Nephron progenitor cell (in vitro differentiated cells): Measurements from ENCODE around the gene RASAL2.
"Not testable (repeated sequence)": the region's sequence is repeated elsewhere in the genome, so short reads cannot be mapped to it uniquely, and the experiment has no call there.

Experiments
- DNase-seq: peaks from one replicate; pipeline ENCODE4 v3.0.0; 2021
- H3K27ac Mint-ChIP-seq: 2 replicates; pipeline ENCODE4 v1.8.0; 2021; ENCODE audit warnings: mild to moderate bottlenecking, moderate library complexity, mixed read lengths
- H3K27me3 Mint-ChIP-seq: 2 replicates; pipeline ENCODE4 v1.8.0; 2021; ENCODE audit warnings: mild to moderate bottlenecking, low read depth, mixed read lengths; ENCODE audit not compliant: poor library complexity
- H3K36me3 Mint-ChIP-seq: 2 replicates; pipeline ENCODE4 v1.8.0; 2021; ENCODE audit warnings: low read depth, mixed read lengths
- H3K4me1 Mint-ChIP-seq: 2 replicates; pipeline ENCODE4 v1.8.0; 2021; ENCODE audit warnings: mixed read lengths
- H3K4me3 Mint-ChIP-seq: 2 replicates; pipeline ENCODE4 v1.8.0; 2021; ENCODE audit warnings: mild to moderate bottlenecking, moderate library complexity, mixed read lengths
- H3K9me3 Mint-ChIP-seq: 2 replicates; pipeline ENCODE4 v1.8.0; 2021; ENCODE audit warnings: mild to moderate bottlenecking, moderate library complexity, mixed read lengths
- TF ChIP-seq, protein P1 (sequence below): fragments of 200-600 bp; sonication (generic); IDR thresholded peaks from 2 replicates; pipeline ENCODE4 v1.5.0; 2021; ENCODE audit warnings: antibody characterized with exemption

The RASAL2 gene

DNA sequence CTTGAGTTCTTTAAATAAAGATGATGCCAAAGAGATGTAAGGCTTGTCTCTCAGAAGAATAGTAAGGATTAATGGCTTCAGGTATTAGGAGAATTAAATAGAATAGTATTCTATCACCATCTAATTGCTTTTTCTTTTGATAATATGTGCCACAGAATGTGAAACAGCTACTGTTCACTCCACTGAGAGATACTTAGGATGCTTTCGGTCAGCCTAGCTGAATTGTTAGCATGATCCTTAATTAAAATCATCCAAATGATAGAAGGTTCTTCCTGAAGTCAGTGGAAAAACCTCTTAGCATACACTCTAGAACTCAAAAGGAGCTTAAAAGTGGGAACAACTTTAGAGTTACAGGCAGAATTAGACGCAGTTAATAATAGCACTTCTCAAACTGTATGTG, 97.0 kb downstream of the RASAL2 start:
- H3K27ac Mint-ChIP-seq: no peak overlapping the region
- peaks cover 5% of the 10 kb centered on the region for H3K27me3 Mint-ChIP-seq
- DNase-seq: no peak
- TF ChIP-seq, protein P1, sequence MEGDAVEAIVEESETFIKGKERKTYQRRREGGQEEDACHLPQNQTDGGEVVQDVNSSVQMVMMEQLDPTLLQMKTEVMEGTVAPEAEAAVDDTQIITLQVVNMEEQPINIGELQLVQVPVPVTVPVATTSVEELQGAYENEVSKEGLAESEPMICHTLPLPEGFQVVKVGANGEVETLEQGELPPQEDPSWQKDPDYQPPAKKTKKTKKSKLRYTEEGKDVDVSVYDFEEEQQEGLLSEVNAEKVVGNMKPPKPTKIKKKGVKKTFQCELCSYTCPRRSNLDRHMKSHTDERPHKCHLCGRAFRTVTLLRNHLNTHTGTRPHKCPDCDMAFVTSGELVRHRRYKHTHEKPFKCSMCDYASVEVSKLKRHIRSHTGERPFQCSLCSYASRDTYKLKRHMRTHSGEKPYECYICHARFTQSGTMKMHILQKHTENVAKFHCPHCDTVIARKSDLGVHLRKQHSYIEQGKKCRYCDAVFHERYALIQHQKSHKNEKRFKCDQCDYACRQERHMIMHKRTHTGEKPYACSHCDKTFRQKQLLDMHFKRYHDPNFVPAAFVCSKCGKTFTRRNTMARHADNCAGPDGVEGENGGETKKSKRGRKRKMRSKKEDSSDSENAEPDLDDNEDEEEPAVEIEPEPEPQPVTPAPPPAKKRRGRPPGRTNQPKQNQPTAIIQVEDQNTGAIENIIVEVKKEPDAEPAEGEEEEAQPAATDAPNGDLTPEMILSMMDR: no peak
- no peaks in the 10 kb centered on the region for H3K4me1 Mint-ChIP-seq
- H3K9me3 Mint-ChIP-seq: peaks cover 10% of the 10 kb centered on the region
- H3K36me3 Mint-ChIP-seq: no peaks in the 10 kb centered on the region
- H3K4me3 Mint-ChIP-seq: no peak overlapping the region

DNA sequence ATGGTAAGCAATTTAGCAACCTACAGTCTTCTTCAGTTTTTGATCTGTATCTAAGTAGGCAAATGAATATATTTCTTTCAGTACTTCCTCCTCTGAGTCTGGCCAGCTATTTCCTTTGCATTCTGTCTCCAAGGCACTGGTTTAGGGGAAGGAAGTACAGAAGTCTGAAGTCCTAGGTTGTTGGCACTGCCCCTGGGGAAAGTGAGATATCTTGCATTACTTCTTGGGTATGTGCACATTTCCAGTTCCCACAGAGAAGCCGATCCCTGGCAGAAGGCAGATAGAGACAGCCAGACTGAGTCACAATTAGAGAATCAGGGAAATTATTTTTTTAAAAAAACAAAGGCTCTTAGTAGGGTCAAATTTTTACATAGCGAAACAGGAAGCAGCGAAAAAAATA, 98.8 kb downstream of the RASAL2 start:
- Mint-ChIP-seq H3K4me3 (no peak overlapping the region), H3K27me3 (no peaks in the 10 kb centered on the region), H3K36me3 (no peaks in the 10 kb centered on the region), H3K27ac (no peak overlapping the region), H3K4me1 (no peaks in the 10 kb centered on the region), H3K9me3 (peaks cover 6% of the 10 kb centered on the region)
- TF ChIP-seq, protein P1: no peak
- no peak for DNase-seq

DNA sequence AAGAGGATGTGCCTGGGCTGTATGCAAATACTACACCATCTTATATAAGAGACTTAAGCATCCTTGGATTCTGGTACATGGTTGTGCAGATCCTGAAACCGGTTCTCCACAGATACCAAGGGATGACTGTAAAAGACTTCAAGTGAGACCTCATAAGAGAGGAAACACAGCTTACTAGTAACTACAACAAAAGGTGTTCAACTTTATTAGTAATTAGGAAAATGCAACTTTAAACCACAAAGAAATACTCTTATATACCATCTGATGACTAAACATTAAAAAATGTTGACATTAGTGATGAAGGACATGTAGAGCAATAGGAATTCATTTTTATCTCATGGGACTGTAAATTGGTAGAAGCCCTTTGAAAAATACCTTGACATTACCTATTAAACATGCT, 102.7 kb downstream of the RASAL2 start:
- no peaks in the 10 kb centered on the region for H3K27me3 Mint-ChIP-seq
- TF ChIP-seq, protein P1: no peak
- no peak overlapping the region for H3K27ac Mint-ChIP-seq
- peaks cover 18% of the 10 kb centered on the region for H3K36me3 Mint-ChIP-seq
- no peaks in the 10 kb centered on the region for H3K4me1 Mint-ChIP-seq
- no peak for DNase-seq
- H3K9me3 Mint-ChIP-seq: peaks cover 36% of the 10 kb centered on the region
- no peak overlapping the region for H3K4me3 Mint-ChIP-seq

DNA sequence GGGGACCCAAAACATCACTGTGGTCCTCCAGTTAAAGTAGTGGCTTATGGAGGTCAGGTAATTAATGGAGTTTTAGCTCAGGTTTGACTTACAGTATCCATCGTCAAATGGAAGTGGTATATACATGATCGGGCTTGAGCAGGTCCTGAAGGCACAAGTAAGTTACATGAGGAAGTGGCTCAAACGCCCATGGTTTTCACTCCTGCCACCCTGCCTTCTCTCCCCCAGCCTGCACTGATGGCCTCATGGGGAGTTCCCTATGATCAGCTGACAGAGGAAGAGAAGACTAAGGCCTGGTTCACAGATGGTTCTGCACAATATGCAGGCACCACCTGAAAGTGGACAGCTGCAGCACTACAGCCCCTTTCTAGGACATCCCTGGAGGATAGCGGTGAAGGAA, 108.2 kb downstream of the RASAL2 start:
- peaks cover 48% of the 10 kb centered on the region for H3K9me3 Mint-ChIP-seq
- not testable (repeated sequence) for H3K4me3 Mint-ChIP-seq, H3K27ac Mint-ChIP-seq, DNase-seq, H3K4me1 Mint-ChIP-seq, H3K27me3 Mint-ChIP-seq
- H3K36me3 Mint-ChIP-seq: peaks cover 24% of the 10 kb centered on the region

DNA sequence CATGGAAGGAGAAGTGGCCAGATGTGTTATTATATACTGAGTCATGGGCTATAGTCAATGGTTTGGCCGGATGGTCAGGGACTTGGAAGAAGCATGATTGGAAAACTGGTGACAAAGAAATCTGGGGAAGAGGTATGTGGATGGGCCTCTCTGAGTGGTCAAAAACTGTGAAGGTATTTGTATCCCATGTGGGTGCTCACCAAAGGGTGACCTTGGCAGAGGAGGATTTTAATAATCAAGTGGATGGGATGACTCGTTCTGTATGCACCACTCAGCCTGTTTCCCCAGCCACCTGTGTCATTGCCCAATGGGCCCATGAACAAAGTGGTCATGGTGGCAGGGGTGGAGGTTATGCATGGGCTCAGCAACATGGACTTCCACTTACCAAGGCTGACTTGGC, 108.6 kb downstream of the RASAL2 start:
- not testable (repeated sequence) for H3K27me3 Mint-ChIP-seq, H3K4me1 Mint-ChIP-seq, H3K4me3 Mint-ChIP-seq, DNase-seq, H3K27ac Mint-ChIP-seq
- Mint-ChIP-seq H3K36me3 (peaks cover 24% of the 10 kb centered on the region), H3K9me3 (peaks cover 49% of the 10 kb centered on the region)

DNA sequence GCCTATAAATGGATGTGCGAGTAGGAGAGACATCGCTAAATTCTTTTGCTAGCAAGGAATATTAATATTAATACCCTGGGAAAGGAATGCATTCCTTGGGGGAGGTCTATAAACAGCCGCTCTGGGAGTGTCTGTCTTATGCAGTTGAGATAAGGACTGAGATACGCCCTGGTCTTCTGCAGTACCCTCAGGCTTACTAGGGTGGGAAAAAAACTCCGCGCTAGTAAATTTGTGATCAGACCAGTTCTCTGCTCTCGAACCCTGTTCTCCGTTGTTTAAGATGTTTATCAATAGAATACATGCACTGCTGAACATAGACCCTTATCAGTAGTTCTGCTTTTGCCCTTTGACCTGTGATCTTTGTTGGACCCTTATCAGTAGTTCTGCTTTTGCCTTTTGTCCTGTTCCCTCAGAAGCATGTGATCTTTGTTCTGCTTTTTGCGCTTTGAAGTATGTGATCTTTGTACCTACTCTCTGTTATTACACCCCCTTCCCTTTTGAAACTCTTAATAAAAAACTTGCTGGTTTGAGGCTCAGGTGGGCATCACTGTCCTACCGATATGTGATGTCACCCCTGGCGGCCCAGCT, 114.5 kb downstream of the RASAL2 start:
- DNase-seq, H3K4me1 Mint-ChIP-seq, H3K4me3 Mint-ChIP-seq, H3K27me3 Mint-ChIP-seq, H3K27ac Mint-ChIP-seq: not testable (repeated sequence)
- Mint-ChIP-seq H3K9me3 (peaks cover 51% of the 10 kb centered on the region), H3K36me3 (peaks cover 34% of the 10 kb centered on the region)

DNA sequence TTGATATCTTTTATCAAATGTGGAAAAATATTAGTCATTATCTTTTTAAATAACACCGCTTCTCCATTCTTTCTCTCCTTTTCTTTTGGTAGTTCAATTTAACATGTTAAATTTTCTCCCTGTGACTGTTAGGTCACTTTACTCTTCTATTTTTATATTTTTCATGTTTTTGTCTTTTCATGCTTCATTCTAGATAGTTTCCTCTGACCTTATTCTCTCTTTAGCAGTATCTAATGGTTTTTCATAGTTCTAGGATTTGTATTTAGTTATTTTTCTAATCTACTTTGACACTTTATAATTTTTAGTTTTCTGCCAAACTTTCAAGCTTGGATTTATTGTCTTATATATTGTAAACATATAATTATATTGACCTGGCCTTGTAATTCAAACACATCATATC, 116.0 kb downstream of the RASAL2 start:
- TF ChIP-seq, protein P1: no peak
- no peak overlapping the region for H3K27ac Mint-ChIP-seq
- H3K4me1 Mint-ChIP-seq: no peaks in the 10 kb centered on the region
- DNase-seq: no peak
- H3K4me3 Mint-ChIP-seq: no peak overlapping the region
- H3K9me3 Mint-ChIP-seq: peaks cover 51% of the 10 kb centered on the region
- no peaks in the 10 kb centered on the region for H3K27me3 Mint-ChIP-seq
- peaks cover 34% of the 10 kb centered on the region for H3K36me3 Mint-ChIP-seq
